ENCODE data around the gene DHX16.

DHX16 gene

DNA sequence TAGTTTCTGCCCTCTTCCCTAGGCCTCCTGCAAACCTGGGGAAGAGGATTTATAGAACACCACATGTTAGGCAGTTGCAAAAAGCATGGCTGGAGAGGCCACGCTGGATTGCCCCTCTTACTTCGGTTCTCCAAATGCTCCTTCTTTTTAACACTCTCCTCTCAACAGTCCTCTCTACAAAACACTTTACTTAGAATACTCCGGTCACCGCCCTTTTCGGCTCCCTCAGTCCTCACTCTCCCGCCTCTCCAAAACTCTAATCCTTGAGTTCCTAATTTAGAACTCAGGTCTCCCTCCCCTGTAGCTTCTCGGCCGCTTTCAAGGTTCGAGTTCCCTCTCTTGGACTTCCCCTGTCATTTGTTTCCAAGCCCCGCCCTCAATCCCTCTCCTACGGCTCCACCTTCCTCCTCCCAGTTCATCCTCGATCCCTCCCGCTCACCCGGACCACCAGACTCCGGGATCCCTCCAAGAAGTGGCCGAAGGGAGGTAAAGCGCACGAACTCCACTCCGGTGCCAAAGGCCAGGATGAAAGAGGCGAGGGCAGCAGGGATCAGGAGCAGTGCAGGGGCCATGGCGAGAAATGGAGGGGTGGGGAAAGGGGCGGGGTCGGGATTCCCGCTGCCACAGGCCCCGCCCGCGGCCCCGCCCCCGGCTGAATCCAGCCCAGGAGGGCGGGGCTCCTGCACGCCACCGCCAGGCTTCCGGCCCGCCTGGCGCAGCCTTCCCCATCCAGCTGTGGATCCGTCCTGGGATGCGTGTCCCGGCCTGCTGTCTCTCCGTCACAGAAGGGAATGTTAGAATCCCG is 17.8 kb upstream of the DHX16 start, which contains the start of gene NRM:
TSS of gene NRM (minus strand) at position 582 of the 805 bp plus-strand sequence. CDS start at position 572, 10 bp downstream.
- no peak for TF ChIP-seq CTCF (conservative IDR thresholded peaks at IDR 0.05; ENCODE audit: low read length)
- peak; percentile 87 for DNase-seq (ENCODE audit: low read depth)
- peak within 1 kb of the TSS; percentile 97 for H3K4me3 ChIP-seq (ENCODE audit: low read length)

GRCh38 chr6:30689985-30690384 is 17.2 kb upstream of the DHX16 start:
- no peak for DNase-seq (ENCODE audit: low read depth)
- H3K4me3 ChIP-seq (ENCODE audit: low read length): peak overlapping the region; percentile 97

DNA sequence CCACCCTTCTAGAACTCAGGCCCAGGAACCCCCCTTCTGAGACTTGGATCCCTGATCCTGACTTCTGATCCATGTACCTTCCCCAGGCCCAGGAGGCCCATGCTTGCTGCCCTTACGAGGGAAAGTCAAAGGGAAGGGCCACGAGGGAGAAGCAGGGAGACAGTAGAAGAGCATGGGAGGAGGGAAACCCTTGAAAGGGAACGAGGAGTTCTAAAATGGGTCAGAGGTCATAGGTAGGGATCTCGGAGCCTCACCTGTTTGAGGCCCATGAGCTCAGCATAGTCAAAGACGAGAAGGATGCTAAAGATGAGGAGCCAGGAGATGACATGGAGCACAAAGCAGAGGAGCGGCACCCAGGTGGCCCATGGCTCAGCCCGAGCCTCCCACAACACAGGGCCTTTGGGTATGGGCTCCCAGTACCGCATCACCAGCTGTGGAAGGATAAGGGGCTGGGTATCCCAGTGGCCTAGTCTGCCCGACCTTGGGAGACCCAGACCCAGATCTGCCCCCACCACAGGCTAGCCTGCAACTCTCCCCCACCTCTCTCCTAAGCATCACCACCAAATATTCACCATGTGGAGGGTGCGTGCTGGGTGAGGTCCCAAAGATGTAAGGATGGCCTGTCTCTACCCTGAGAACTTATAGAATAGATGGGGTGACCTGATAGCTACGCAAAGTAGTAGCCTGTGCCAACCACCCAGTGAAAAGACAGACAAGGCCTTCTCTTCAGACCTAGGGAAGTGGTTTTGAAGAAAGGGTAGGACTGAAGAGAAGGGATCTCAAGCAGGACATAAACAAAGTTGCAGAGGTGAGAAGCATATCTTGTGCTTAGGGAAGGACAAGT is 16.4 kb upstream of the DHX16 start:
- DNase-seq (ENCODE audit: low read depth): no peak
- H3K4me3 ChIP-seq (ENCODE audit: low read length): peak overlapping the region; percentile 93
- no peak for TF ChIP-seq CTCF (conservative IDR thresholded peaks at IDR 0.05; ENCODE audit: low read length)

More at GRCh38 chr6:30689985-30690384, 17.2 kb upstream of the DHX16 start:
- TF ChIP-seq CTCF (conservative IDR thresholded peaks at IDR 0.05; ENCODE audit: low read length): no peak

DNA sequence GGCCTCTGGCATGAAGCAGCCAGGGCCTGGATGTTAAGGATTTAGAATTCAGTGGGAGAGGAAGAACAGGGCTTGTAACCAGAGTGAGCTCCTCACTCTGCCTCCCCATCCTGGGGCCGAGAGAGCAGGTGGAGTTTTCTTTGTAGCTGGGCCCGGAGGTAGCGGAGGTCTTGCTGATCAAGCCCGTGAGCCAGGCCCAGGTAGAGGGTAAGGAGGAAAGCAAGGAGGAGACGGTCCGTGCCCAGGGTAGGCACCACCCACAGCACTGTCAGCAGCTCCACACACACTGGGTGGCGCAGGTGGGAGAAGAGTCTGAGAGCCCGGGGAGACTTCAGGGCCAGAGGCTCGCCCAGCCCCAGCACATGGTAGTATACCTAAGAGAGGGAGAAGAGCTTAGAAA is 15.8 kb upstream of the DHX16 start:
- peak overlapping the region; percentile 93 for H3K4me3 ChIP-seq (ENCODE audit: low read length)

DNA sequence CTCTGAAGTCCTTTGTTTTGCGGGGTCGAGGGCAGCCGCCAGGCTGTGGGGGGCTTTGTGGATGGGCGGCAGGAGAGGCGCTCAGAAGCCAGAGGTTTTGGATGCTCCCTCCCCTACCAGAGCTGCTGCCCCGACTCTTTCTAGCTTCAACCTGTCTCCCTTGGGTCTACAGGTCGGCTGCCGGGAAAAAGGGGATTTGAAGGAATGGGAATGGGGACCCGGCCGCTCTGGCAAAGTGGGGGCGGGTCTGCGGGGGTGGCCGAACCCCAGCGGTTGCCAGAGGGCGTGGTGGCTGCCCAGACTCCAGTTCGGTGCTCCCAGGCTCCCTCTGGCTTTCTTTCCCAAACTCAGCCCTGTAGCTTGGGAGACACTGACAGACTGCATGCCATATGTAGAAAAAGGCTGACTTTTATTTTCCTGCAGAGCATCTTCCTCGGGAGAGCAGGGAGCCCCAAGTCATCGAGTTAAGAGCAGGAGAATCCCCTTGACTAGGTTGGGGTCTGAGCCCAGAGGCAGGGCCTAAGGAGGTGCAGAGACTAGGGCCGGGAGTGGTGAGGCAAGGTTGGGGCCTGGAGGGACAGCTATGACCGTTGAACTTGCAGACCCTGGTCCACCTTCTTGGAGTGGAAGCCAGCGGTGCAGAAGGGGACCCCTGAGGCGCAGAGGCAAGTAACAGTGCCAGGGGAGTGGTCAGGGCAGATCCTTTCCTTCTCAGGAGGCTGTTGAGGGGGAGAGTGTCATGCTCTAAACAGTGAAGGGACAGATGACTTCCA is 15.0 kb upstream of the DHX16 start:
- H3K4me3 ChIP-seq (ENCODE audit: low read length): peak overlapping the region; percentile 93
- peak; percentile 67 for DNase-seq (ENCODE audit: low read depth)
- TF ChIP-seq CTCF (conservative IDR thresholded peaks at IDR 0.05; ENCODE audit: low read length): peak; percentile 47

More for the DNA sequence above, 15.8 kb upstream of the DHX16 start:
- no peak for DNase-seq (ENCODE audit: low read depth)
- no peak for TF ChIP-seq CTCF (conservative IDR thresholded peaks at IDR 0.05; ENCODE audit: low read length)

DNA sequence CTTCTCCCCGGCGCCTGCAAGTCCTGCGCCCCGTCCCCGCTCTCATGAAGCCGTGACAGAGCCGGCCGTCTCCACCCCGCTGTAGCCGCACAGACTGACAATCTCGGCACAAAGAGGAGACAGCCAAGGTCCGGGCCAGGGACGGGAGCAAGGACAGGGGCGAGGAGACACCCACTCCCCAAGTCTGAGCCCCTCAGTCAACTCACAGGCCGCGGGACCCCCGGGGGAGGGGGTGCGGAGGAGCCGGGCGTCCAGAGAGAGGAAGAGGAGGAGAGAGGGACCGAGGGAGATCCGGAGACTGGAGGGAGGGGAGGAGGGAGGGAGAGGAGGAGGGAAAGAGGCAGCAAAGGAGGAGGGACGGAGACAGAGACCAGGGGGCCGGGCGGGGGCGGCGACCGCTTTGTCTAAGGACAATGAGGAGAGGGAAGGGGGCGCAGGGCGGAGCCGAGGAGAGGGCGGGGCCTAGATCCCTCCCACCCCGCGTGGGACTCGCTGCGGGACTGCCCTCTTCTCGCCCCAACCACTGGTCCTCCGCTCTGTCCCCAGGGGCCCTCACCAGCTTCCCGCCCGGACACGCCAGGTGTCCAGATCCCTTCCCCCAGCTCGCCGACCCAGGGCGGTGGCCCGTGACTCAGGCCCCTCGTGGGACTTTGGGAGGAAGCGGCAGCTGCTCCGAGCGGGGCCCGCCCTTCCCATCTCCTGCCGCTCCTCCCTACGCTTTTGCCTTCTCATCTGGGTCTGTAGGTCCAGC is 14.3 kb upstream of the DHX16 start:
- DNase-seq (ENCODE audit: low read depth): peak; percentile 99
- no peak for TF ChIP-seq CTCF (conservative IDR thresholded peaks at IDR 0.05; ENCODE audit: low read length)
- peak overlapping the region; percentile 93 for H3K4me3 ChIP-seq (ENCODE audit: low read length)

All from AG10803 (cell line).